OCI-LY1 (cell line): ENCODE data around the gene TGOLN2.

Experiments used
- H2AFZ ChIP-seq: fragments of 200-600 bp; sonication (generic), shearing (Covaris generic); 2 replicates; pipeline ENCODE4 v1.6.0; 2014; ENCODE audit warnings: antibody characterized with exemption, mild to moderate bottlenecking, low read length
- H3F3A ChIP-seq: fragments of 200-600 bp; sonication (generic), shearing (Covaris generic); 2 replicates; pipeline ENCODE4 v1.6.0; 2014; ENCODE audit warnings: mild to moderate bottlenecking, antibody characterized with exemption, low read length, moderate library complexity; ENCODE audit not compliant: insufficient read depth
- H3K27ac ChIP-seq: fragments of 200-600 bp; sonication (generic); 2 replicates; pipeline ENCODE4 v1.5.1; 2014; ENCODE audit warnings: low read length, mixed run types, mild to moderate bottlenecking, low read depth; ENCODE audit not compliant: poor library complexity, severe bottlenecking
- H3K27me3 ChIP-seq: fragments of 200-600 bp; sonication (generic); 2 replicates; pipeline ENCODE4 v1.6.0; 2014; ENCODE audit warnings: antibody characterized with exemption, mild to moderate bottlenecking, low read length, moderate library complexity; ENCODE audit not compliant: insufficient read depth
- H3K36me3 ChIP-seq: fragments of 200-600 bp; sonication (generic); 2 replicates; pipeline ENCODE4 v1.6.1; 2014; ENCODE audit warnings: mild to moderate bottlenecking, antibody characterized with exemption, low read length, moderate library complexity, mixed read lengths; ENCODE audit not compliant: insufficient read depth
- H3K4me1 ChIP-seq: fragments of 200-600 bp; sonication (generic); 2 replicates; pipeline ENCODE4 v1.5.1; 2014; ENCODE audit warnings: mild to moderate bottlenecking, low read length, moderate library complexity; ENCODE audit not compliant: insufficient read depth, severe bottlenecking
- H3K4me2 ChIP-seq: fragments of 200-600 bp; sonication (generic), shearing (Covaris generic); 2 replicates; pipeline ENCODE4 v1.6.1; 2014; ENCODE audit warnings: low read length
- H3K4me3 ChIP-seq: fragments of 200-600 bp; sonication (generic); 2 replicates; pipeline ENCODE4 v1.5.1; 2014; ENCODE audit warnings: low read length, low read depth, mild to moderate bottlenecking, mixed read lengths; ENCODE audit not compliant: poor library complexity, severe bottlenecking
- H3K79me2 ChIP-seq: fragments of 200-600 bp; shearing (Covaris generic); 2 replicates; pipeline ENCODE4 v1.6.1; 2016; ENCODE audit warnings: mixed run types, low read length, mixed read lengths; ENCODE audit not compliant: insufficient read depth
- H3K9ac ChIP-seq: fragments of 200-600 bp; sonication (generic), shearing (Covaris generic); 2 replicates; pipeline ENCODE4 v1.6.1; 2014; ENCODE audit warnings: mild to moderate bottlenecking, low read length, mixed read lengths
- H3K9me2 ChIP-seq: fragments of 200-600 bp; sonication (generic), shearing (Covaris generic); 2 replicates; pipeline ENCODE4 v1.6.1; 2014; ENCODE audit warnings: low read depth, mild to moderate bottlenecking, low read length, mixed read lengths
- H3K9me3 ChIP-seq: fragments of 200-600 bp; shearing (Covaris generic); 2 replicates; pipeline ENCODE4 v1.6.1; 2014; ENCODE audit warnings: low read length, mixed read lengths
- H4K20me1 ChIP-seq: fragments of 200-600 bp; sonication (generic), shearing (Covaris generic); 2 replicates; pipeline ENCODE4 v1.6.0; 2016; ENCODE audit warnings: mild to moderate bottlenecking, low read length; ENCODE audit not compliant: insufficient read depth
- CTCF ChIP-seq: fragments of 200-600 bp; sonication (generic), shearing (Covaris generic); IDR thresholded peaks from 2 replicates; pipeline ENCODE4 v1.5.1; 2017; ENCODE audit warnings: mild to moderate bottlenecking, antibody characterized with exemption, low read length, moderate library complexity, mixed read lengths
- EZH2 ChIP-seq: fragments of 200-600 bp; sonication (generic), shearing (Covaris generic); IDR thresholded peaks from 2 replicates; pipeline ENCODE4 v1.8.0; 2017; ENCODE audit warnings: borderline replicate concordance, mixed run types, mild to moderate bottlenecking, antibody characterized with exemption, low read length, moderate library complexity, mixed read lengths

Gene TGOLN2

GRCh38 chr2:85308896-85309555 lies 18.8 kb downstream of the TGOLN2 start:
- no peak overlapping the region for H3K27ac ChIP-seq
- no peaks in the 10 kb centered on the region for H3K9me2 ChIP-seq
- H3K4me2 ChIP-seq = no peak overlapping the region
- H3K27me3 ChIP-seq = peaks cover 3% of the 10 kb centered on the region; the same call in 1 of the 2 replicates
- no peak overlapping the region for H2AFZ ChIP-seq
- H3K79me2 ChIP-seq = no peaks in the 10 kb centered on the region
- no peak overlapping the region for H3K9ac ChIP-seq
- no peaks in the 10 kb centered on the region for H3F3A ChIP-seq
- H3K4me1 ChIP-seq = peaks cover 11% of the 10 kb centered on the region
- H3K36me3 ChIP-seq = no peaks in the 10 kb centered on the region
- no peak for TF ChIP-seq EZH2
- TF ChIP-seq CTCF = no peak
- H4K20me1 ChIP-seq = no peaks in the 10 kb centered on the region
- H3K4me3 ChIP-seq = no peak overlapping the region
- no peaks in the 10 kb centered on the region for H3K9me3 ChIP-seq

GRCh38 chr2:85308201-85308600 lies 19.6 kb downstream of the TGOLN2 start:
- TF ChIP-seq CTCF (no peak), EZH2 (no peak)
- peaks cover 11% of the 10 kb centered on the region for H3K4me1 ChIP-seq

GRCh38 chr2:85307527-85307897 lies 20.3 kb downstream of the TGOLN2 start:
- TF ChIP-seq EZH2 = no peak
- TF ChIP-seq CTCF = no peak
- Histone ChIP-seq H3K79me2 (no peaks in the 10 kb centered on the region), H2AFZ (no peak overlapping the region), H3K9me2 (no peaks in the 10 kb centered on the region), H3K27me3 (peaks cover 3% of the 10 kb centered on the region; the same call in 1 of the 2 replicates), H3K4me3 (peak overlapping the region; percentile 20), H4K20me1 (no peaks in the 10 kb centered on the region), H3K4me1 (peaks cover 11% of the 10 kb centered on the region), H3K9ac (no peak overlapping the region; the same call in 1 of the 2 replicates), H3K27ac (no peak overlapping the region), H3K36me3 (no peaks in the 10 kb centered on the region), H3K4me2 (peak overlapping the region; percentile 47), H3K9me3 (no peaks in the 10 kb centered on the region), H3F3A (no peaks in the 10 kb centered on the region)

More at GRCh38 chr2:85308201-85308600, 19.6 kb downstream of the TGOLN2 start:
- Histone ChIP-seq H3K9me3 (no peaks in the 10 kb centered on the region), H3F3A (no peaks in the 10 kb centered on the region), H3K9me2 (no peaks in the 10 kb centered on the region), H3K4me3 (no peak overlapping the region), H3K27ac (no peak overlapping the region), H2AFZ (no peak overlapping the region), H3K36me3 (no peaks in the 10 kb centered on the region), H3K9ac (no peak overlapping the region), H3K4me2 (no peak overlapping the region), H3K79me2 (no peaks in the 10 kb centered on the region), H4K20me1 (no peaks in the 10 kb centered on the region), H3K27me3 (peaks cover 3% of the 10 kb centered on the region; the same call in 1 of the 2 replicates)
